HG03521 (cell line): Measurements from ENCODE around the gene PEAK1.

ENCODE experiments used
- ATAC-seq: cut with Tn5 transposase; IDR thresholded peaks from one replicate; pipeline ENCODE4 v1.9.1; 2021; ENCODE audit warnings: mild to moderate bottlenecking, moderate library complexity; ENCODE audit not compliant: unreplicated experiment

The PEAK1 gene

DNA sequence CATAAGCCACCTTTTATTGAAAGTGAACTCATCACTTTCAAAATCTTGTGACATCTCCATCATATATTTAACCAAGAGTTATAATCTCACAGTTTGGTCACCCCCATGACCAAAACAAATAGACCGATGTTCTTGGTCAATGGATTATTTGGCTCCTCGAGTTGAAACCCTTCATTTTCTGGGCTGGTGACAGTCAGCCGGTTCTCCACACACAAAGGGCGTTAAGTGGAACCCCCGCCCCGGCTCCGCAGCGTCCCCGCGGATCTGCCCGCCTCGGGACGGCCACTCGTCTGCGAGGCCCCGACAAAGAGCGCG, 349.8 kb downstream of the PEAK1 start:
- no peak for ATAC-seq

- ATAC-seq, result no peak
Observed at GRCh38 chr15:77069521-77070121, 350.3 kb downstream of the PEAK1 start.

DNA sequence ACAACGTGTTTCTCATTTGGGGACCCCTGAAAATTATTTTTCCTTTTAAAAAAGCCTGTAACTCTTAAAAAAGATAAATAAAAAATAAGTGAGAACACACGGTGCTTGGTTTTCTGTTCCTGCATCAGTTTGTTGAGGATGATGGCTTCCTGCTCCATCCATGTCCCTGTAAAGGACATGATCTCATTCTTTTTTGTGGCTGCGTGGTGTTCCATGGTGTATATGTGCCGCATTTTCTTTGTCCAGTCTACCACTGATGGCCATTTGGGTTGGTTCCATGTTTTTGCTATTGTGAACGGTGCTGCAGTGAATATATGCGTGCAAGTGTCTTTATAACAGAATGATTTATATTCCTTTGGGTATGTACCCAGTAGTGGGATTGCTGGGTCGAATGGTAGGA, 351.3 kb downstream of the PEAK1 start:
- no peak for ATAC-seq

- no peak for ATAC-seq
Observed at GRCh38 chr15:77067691-77068367, 352.1 kb downstream of the PEAK1 start.

- no peak for ATAC-seq
Observed at GRCh38 chr15:77066971-77067690, 352.8 kb downstream of the PEAK1 start.

GRCh38 chr15:77064539-77065308, 355.2 kb downstream of the PEAK1 start:
- ATAC-seq, result no peak

- ATAC-seq, result no peak
Observed at GRCh38 chr15:77064063-77064462, 355.8 kb downstream of the PEAK1 start.

- ATAC-seq, result no peak
Observed at GRCh38 chr15:77063249-77063648, 356.7 kb downstream of the PEAK1 start.

GRCh38 chr15:77060546-77060945, 359.4 kb downstream of the PEAK1 start:
- ATAC-seq, result no peak

DNA sequence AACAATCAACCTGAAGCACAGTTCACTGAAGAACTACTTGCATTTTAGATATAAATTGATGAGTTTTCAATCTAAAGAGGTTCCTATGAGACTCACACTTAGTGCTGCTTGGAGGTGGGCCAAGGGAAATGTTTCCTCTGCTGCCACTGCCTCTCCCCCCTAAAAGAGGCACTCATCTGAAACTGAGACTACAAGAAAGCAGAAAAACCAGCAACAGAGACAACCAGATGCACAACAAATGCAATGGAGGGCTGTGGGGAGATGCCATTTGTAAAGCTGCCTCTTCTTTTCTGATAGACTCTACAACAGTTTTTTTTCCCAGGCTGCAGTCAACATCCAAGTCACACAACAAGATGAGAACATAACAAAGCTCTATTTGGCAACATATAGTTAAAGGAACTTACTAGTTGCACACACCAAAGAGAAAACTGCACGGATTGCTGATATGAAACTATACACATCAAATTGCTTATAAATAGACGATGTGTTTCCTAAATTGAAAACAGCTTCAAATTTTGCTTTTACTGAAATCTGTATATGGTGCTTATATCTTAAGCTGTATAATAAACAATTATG, 360.0 kb downstream of the PEAK1 start:
- no peak for ATAC-seq

- no peak for ATAC-seq
Observed at GRCh38 chr15:77058468-77058867, 361.4 kb downstream of the PEAK1 start.

DNA sequence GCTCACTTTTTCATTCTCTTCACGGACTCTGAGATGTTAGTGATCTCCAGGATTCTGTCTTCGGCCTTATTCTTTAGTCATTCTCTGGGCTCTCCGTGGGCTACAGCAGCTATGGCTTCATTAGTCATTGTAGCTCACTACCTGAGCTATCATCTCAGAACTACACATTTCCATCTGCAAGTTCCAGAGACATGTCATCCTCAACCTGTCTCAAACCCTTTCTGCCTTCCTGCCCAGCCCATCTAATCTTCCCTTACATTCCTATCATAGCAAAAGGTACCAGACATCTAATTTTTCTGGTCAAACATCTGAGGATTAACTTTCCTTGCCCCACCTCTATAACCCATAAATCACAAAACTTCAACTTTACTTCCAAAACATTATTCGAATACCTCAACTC, 362.2 kb downstream of the PEAK1 start:
- ATAC-seq, result no peak

GRCh38 chr15:77057072-77057471, 362.8 kb downstream of the PEAK1 start:
- ATAC-seq, result no peak

GRCh38 chr15:77053709-77054108, 366.2 kb downstream of the PEAK1 start:
- no peak for ATAC-seq

DNA sequence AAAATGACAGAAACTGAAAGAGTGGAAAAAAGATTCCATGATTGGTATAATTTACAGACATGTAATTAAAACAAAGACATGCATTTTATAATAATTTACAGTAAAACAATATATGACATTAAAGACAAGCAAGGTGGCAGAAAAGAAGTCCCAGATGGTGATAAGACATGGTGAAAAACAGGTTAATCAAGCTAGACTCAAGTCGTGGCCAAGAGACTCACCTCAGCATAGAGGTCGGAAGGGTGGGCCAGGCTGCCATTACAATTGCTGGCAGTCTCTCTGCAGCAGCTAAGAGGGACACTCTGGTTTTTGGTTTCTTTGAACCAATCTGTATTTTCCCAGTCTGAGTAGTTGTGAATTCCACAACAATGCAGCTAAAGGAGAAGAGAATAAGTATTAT, 367.3 kb downstream of the PEAK1 start:
- no peak for ATAC-seq
